SK-N-SH treated with all-trans-retinoic acid at 6 μM for 48 hours (cell line): ENCODE results near the gene FGF18.

Source experiments
- CSRNP3 ChIP-seq: fragments of 250-450 bp; sonication (Bioruptor Pico); IDR thresholded peaks from 2 replicates; pipeline ENCODE4 v1.5.1; 2021; ENCODE audit warnings: mild to moderate bottlenecking, moderate library complexity
- ISL1 ChIP-seq: fragments of 250-450 bp; sonication (Bioruptor Pico); IDR thresholded peaks from 2 replicates; pipeline ENCODE4 v2.1.2; 2022; ENCODE audit warnings: mild to moderate bottlenecking, moderate library complexity
- OSR1 ChIP-seq: fragments of 250-450 bp; sonication (Bioruptor Pico); IDR thresholded peaks from 2 replicates; pipeline ENCODE4 v1.8.0; 2022; ENCODE audit warnings: moderate library complexity, mild to moderate bottlenecking, inconsistent platforms
- PATZ1 ChIP-seq: fragments of 250-450 bp; sonication (Bioruptor Pico); IDR thresholded peaks from 2 replicates; pipeline ENCODE4 v1.8.0; 2020; ENCODE audit warnings: mild to moderate bottlenecking, moderate library complexity, borderline replicate concordance
- RARB ChIP-seq: fragments of 250-450 bp; sonication (Bioruptor Pico); IDR thresholded peaks from 2 replicates; pipeline ENCODE4 v1.8.0; 2021; ENCODE audit warnings: mild to moderate bottlenecking, moderate library complexity
- TCF4 ChIP-seq: fragments of 250-450 bp; sonication (Bioruptor Pico); IDR thresholded peaks from 2 replicates; pipeline ENCODE4 v1.8.0; 2021; ENCODE audit warnings: mild to moderate bottlenecking, moderate library complexity, borderline replicate concordance
- ZFP3 ChIP-seq: fragments of 250-450 bp; sonication (Bioruptor Pico); IDR thresholded peaks from 2 replicates; pipeline ENCODE4 v1.5.0; 2020; ENCODE audit warnings: mild to moderate bottlenecking, moderate library complexity
- ZFP30 ChIP-seq: fragments of 450-650 bp; formaldehyde crosslinking; IDR thresholded peaks from 2 replicates; pipeline ENCODE4 v1.5.0; 2022; ENCODE audit warnings: mild to moderate bottlenecking, moderate library complexity
- ZNF565 ChIP-seq: fragments of 450-650 bp; formaldehyde crosslinking; conservative IDR thresholded peaks from 2 replicates; pipeline ENCODE4 v1.5.0; 2020; ENCODE audit warnings: low read depth, mild to moderate bottlenecking, moderate library complexity
- ZNF8 ChIP-seq: fragments of 450-650 bp; formaldehyde crosslinking; IDR thresholded peaks from 2 replicates; pipeline ENCODE4 v1.5.0; 2020; ENCODE audit warnings: mild to moderate bottlenecking, moderate library complexity

GRCh38 chr5:171369898-171370297 lies 49.5 kb upstream of the FGF18 start:
- no peak for TF ChIP-seq PATZ1 (CRISPR knock-in tag)
- no peak for TF ChIP-seq ISL1 (CRISPR knock-in tag)
- TF ChIP-seq CSRNP3 (CRISPR knock-in tag) = no peak
- no peak for TF ChIP-seq ZNF565 (CRISPR knock-in tag)
- TF ChIP-seq OSR1 (CRISPR knock-in tag) = no peak
- TF ChIP-seq RARB (CRISPR knock-in tag) = no peak
- TF ChIP-seq ZNF8 (CRISPR knock-in tag) = no peak
- no peak for TF ChIP-seq ZFP30
- no peak for TF ChIP-seq TCF4 (CRISPR knock-in tag)
- no peak for TF ChIP-seq ZFP3 (CRISPR knock-in tag)
